Lung (tissue), 12 donors: ENCODE measurements around the gene TSPYL4. TPM values are rescaled to one million over a fixed set of nuclear protein-coding genes. Genes with fewer than 3 reads are reported as not detected.

Source experiments
- ATAC-seq: fragments of 200-7000 bp; cut with Tn5 transposase; one replicate; pipeline ENCODE4 v1.9.1; 2020; ENCODE audit warnings: moderate number of reproducible peaks; ENCODE audit not compliant: insufficient read depth, low FRiP score
- DNase-seq, 3 donors: peaks; one replicate each; pipeline ENCODE4 v3.0.0-alpha.2; 2013 to 2017
- H3K27ac ChIP-seq, 2 donors: one replicate each; pipeline ENCODE4 v1.5.1; 2013; ENCODE audit warnings: mild to moderate bottlenecking in 2 of 2, moderate library complexity in 2 of 2, control low read depth in 1 of 2, inconsistent platforms in 1 of 2, low read depth in 1 of 2, low read length in 1 of 2
- H3K27me3 ChIP-seq, 3 donors: one replicate each; pipeline ENCODE4 v1.5.1; 2013; ENCODE audit warnings: low read length in 2 of 3; ENCODE audit not compliant: control insufficient read depth in 3 of 3, insufficient read depth in 3 of 3
- H3K36me3 ChIP-seq, 4 donors: one replicate each; pipeline ENCODE4 v1.5.1; 2013; ENCODE audit warnings: low read length in 4 of 4, mild to moderate bottlenecking in 1 of 4, moderate library complexity in 1 of 4; ENCODE audit not compliant: control insufficient read depth in 4 of 4, insufficient read depth in 4 of 4
- H3K4me1 ChIP-seq, 5 donors: one replicate each; pipeline ENCODE4 v1.5.1; 2013; ENCODE audit warnings: low read length in 5 of 5, mild to moderate bottlenecking in 2 of 5, moderate library complexity in 1 of 5; ENCODE audit not compliant: control insufficient read depth in 5 of 5, insufficient read depth in 5 of 5
- H3K4me3 ChIP-seq: one replicate; pipeline ENCODE4 v1.5.1; 2013; ENCODE audit warnings: mild to moderate bottlenecking, control low read depth, moderate library complexity
- H3K9ac ChIP-seq, 2 donors: one replicate each; pipeline ENCODE4 v1.5.1; 2013; ENCODE audit warnings: low read length in 2 of 2, control low read depth in 1 of 2; ENCODE audit not compliant: insufficient read depth in 1 of 2
- H3K9me3 ChIP-seq, 4 donors: one replicate each; pipeline ENCODE4 v1.5.1; 2013; ENCODE audit warnings: low read length in 3 of 4, mild to moderate bottlenecking in 1 of 4, moderate library complexity in 1 of 4; ENCODE audit not compliant: control insufficient read depth in 4 of 4, insufficient read depth in 3 of 4
- WGBS, 2 donors: extraction: QIAGEN DNeasy Blood & Tissue Kit; methylation state at CpG; one replicate each; pipeline ENCODE4 v1.1.7; 2013; 5-methylcytosine and 5-hydroxymethylcytosine counted together
- polyA plus RNA-seq, 2 donors: library from polyadenylated mRNA; stranded (reverse); fragments of 200-250 nt; gene quantifications; one replicate each; pipeline ENCODE4 v1.2.1, GENCODE V29; 2013
- total RNA-seq, 2 donors: library from RNA; depleted of rRNA in 1 of 2; stranded (reverse); fragments of >200 nt in 1 of 2; gene quantifications; one replicate each; pipeline ENCODE4 v1.2.1, GENCODE V29; 2014 to 2021
- TF ChIP-seq, protein P1 (sequence below): IDR thresholded peaks from 2 replicates; pipeline ENCODE4 v1.5.1; 2012; ENCODE audit warnings: mild to moderate bottlenecking; ENCODE audit errors: control extremely low read depth, extremely low read depth
- donor health status: control.
- donor health status: control.
- donor health status: Bipolar disorder and iron deficiency.
- donor health status: healthy.
- donor health status: DM: yes; HTN: yes; CAD: no.

Gene TSPYL4
- total and polyA plus RNA-seq, 4 donors, result 7.3 to 30.0 (median 11.9) TPM

DNA sequence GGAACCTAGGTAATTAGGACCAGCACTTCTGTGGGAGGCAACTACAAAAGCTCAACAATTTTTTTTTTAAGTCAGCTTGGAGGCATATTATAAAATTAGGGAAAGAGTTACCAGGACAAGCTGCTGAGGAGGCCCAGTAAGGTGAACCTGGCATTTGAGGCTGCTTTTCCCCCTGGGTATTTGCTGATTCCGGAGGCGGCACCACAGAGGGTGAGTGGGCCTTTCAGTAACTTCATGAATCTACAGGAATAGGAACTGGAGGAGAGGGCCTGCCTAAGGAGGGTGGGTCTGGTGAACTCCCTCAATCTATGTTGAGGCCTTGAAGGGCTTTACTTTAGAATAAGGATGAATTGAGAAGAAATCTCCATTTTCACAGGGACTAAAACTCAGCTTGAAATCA is 14.6 kb downstream of the TSPYL4 start:
- DNase-seq (no peak), ATAC-seq (no peak)
- Histone ChIP-seq H3K27ac (no peak overlapping the region), H3K4me3 (no peak overlapping the region), H3K4me1 (peaks cover 0 to 6% (median under 1%) of the 10 kb centered on the region in 5 donors), H3K9me3 (no peaks in the 10 kb centered on the region), H3K36me3 (peaks cover 3 to 10% (median 8%) of the 10 kb centered on the region in 4 donors), H3K9ac (no peak overlapping the region), H3K27me3 (no peaks in the 10 kb centered on the region)
- 97 to 100% methylated on average over 2 of the region's 2 CpGs for WGBS, 2 donors
- TF ChIP-seq, protein P1, sequence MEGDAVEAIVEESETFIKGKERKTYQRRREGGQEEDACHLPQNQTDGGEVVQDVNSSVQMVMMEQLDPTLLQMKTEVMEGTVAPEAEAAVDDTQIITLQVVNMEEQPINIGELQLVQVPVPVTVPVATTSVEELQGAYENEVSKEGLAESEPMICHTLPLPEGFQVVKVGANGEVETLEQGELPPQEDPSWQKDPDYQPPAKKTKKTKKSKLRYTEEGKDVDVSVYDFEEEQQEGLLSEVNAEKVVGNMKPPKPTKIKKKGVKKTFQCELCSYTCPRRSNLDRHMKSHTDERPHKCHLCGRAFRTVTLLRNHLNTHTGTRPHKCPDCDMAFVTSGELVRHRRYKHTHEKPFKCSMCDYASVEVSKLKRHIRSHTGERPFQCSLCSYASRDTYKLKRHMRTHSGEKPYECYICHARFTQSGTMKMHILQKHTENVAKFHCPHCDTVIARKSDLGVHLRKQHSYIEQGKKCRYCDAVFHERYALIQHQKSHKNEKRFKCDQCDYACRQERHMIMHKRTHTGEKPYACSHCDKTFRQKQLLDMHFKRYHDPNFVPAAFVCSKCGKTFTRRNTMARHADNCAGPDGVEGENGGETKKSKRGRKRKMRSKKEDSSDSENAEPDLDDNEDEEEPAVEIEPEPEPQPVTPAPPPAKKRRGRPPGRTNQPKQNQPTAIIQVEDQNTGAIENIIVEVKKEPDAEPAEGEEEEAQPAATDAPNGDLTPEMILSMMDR, result no peak

DNA sequence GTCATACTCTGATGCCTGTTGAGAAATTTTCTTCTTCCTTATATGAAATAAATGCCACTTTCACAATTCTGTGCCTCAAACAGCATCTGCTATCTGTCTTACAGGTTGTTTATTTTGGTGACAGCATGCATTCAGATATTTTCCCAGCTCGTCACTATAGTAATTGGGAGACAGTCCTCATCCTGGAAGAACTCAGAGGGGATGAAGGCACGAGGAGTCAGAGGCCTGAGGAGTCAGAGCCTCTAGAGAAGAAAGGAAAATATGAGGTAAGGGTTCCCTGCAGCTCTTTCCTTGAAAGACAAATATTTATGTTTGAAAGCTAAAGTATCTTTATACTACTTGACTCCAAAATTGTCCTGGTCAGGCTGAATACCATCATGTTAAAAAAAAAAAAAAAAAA is 15.8 kb downstream of the TSPYL4 start:
- Histone ChIP-seq H3K4me3 (no peak overlapping the region), H3K36me3 (peaks cover 3 to 10% (median 8%) of the 10 kb centered on the region in 4 donors), H3K4me1 (peaks cover 0 to 6% (median 0%) of the 10 kb centered on the region in 5 donors), H3K9me3 (no peaks in the 10 kb centered on the region), H3K27me3 (no peaks in the 10 kb centered on the region), H3K27ac (no peak overlapping the region), H3K9ac (no peak overlapping the region)
- WGBS, 2 donors, result 73 to 79% methylated on average over 2 of the region's 2 CpGs
- TF ChIP-seq, protein P1, result no peak
- DNase-seq (no peak), ATAC-seq (no peak)

DNA sequence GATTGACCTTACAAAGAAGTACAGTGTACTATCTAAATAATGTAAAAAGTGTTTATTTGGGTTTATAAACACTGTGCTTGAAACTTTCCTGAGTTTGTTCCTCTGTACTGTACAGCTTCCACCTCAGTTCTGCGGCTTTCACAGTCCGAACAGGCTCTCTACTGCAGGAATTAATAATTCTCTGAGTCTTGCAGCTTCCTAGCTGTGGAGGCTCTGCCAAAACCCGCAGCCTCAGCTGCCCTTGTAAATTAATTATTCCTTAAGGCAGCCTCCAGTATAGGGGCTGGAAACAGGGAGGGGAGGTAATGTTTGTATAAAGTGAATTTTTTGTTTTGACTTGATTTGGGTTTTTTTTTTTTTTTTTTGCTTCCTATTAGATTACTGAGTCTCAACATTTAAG is 19.2 kb downstream of the TSPYL4 start:
- H3K36me3 ChIP-seq, result peaks cover 3 to 13% (median 8%) of the 10 kb centered on the region in 4 donors
- no peak overlapping the region for H3K4me3 ChIP-seq
- H3K9me3 ChIP-seq, result no peaks in the 10 kb centered on the region
- peaks cover 0 to 6% (median 0%) of the 10 kb centered on the region in 5 donors for H3K4me1 ChIP-seq
- DNase-seq (peak in 2 of 3 donors; percentile 47 to 65), ATAC-seq (no peak)
- H3K27ac ChIP-seq, result no peak overlapping the region
- no peak overlapping the region for H3K9ac ChIP-seq
- H3K27me3 ChIP-seq, result no peaks in the 10 kb centered on the region
- TF ChIP-seq, protein P1, result no peak
- 77 to 79% methylated on average over 3 of the region's 3 CpGs for whole genome bisulfite sequencing, 2 donors

DNA sequence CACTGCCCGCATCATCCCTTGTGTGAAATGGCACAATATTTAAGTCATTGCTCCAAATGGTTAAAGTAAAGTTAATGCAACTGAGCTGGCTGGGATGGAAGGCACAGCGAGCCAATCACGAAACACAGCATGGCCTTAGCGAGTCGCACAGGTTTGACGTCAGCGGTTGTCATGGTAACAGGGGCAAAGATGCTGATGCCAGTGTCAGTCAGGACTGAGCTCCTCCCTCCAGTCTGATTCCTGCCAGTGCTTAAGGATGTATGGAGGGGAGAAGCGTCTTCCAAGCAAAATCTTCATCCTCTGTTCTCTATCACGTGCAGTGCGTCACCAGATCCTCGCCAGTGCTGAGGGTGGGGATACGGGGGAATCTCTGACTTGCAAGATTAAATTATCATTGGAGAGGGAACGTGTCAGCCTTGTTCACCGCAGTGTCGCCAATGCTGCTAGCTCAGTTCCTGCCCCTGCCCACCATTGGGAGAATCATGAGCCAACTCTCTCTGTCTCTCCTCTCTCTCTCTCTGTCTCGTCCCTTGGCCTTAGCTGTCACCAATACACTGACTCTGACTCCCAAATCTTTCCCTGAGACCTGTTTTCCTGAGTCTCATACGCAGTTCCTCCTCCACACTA is 24.5 kb downstream of the TSPYL4 start:
- Histone ChIP-seq H3K36me3 (peaks cover 0 to 8% (median 2%) of the 10 kb centered on the region in 4 donors), H3K27ac (no peak overlapping the region), H3K9ac (no peak overlapping the region), H3K4me1 (no peaks in the 10 kb centered on the region), H3K27me3 (no peaks in the 10 kb centered on the region), H3K9me3 (no peaks in the 10 kb centered on the region), H3K4me3 (no peak overlapping the region)
- WGBS, 2 donors, result 85 to 86% methylated on average over 17 of the region's 17 CpGs
- TF ChIP-seq, protein P1, result no peak
- ATAC-seq (peak; percentile 41), DNase-seq (peak; percentile 85 to 91 (median 90))
